ENCODE data around the gene DHCR7. TPM values are rescaled to one million over a fixed set of nuclear protein-coding genes. Genes with fewer than 3 reads are reported as not detected.

Gene DHCR7
- total RNA-seq, 1 donor from 2014 or later, result 88.8 TPM

GRCh38 chr11:71476031-71476430 is 27.8 kb upstream of the DHCR7 start:
- DNase-seq (ENCODE audit: low read depth), result no peak

GRCh38 chr11:71474771-71475483 is 26.7 kb upstream of the DHCR7 start:
- Histone ChIP-seq H3K27me3 (ENCODE audit: control insufficient read depth, insufficient read depth, low read length) (no peaks in the 10 kb centered on the region), H3K36me3 (ENCODE audit: control insufficient read depth, insufficient read depth, low read length) (peaks cover 3% of the 10 kb centered on the region), H3K4me3 (ENCODE audit: low read depth, low read length) (no peak overlapping the region)
- no peak for DNase-seq (ENCODE audit: low read depth)
- TF ChIP-seq CTCF (IDR thresholded peaks at IDR 0.05; ENCODE audit: insufficient read depth, low read length, poor library complexity, severe bottlenecking), result no peak

More at GRCh38 chr11:71476031-71476430, 27.8 kb upstream of the DHCR7 start:
- H3K27me3 ChIP-seq (ENCODE audit: control insufficient read depth, insufficient read depth, low read length), result no peaks in the 10 kb centered on the region
- no peak overlapping the region for H3K4me3 ChIP-seq (ENCODE audit: low read depth, low read length)
- TF ChIP-seq CTCF (IDR thresholded peaks at IDR 0.05; ENCODE audit: insufficient read depth, low read length, poor library complexity, severe bottlenecking), result no peak
- peaks cover 3% of the 10 kb centered on the region for H3K36me3 ChIP-seq (ENCODE audit: control insufficient read depth, insufficient read depth, low read length)

DNA sequence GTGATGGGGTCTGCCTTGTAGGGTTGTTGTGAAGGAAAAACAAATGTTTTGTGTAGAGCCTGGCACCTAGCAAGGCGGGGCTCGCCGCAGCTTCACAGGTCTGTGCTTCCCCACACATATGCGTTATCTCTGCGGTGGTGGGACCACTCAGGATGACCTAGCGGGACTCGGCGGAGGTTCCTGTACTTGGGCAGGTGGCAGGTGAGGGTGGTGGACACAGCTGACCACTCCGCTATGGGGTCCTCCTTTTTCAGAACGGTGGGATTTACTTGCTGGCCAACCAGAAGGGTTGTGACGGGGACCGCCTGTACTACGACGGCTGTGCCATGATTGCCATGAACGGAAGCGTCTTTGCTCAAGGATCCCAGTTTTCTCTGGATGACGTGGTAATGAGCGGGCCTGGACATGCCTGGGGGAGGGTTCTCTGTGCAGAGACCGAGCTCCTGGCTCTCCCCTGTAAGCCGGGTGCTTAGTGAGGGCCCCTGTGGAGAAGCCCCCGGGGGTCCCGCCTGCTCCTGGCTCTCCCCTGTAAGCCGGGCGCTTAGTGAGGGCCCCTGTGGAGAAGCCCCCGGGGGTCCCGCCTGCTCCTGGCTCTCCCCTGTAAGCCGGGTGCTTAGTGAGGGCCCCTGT is 26.1 kb upstream of the DHCR7 start:
- Histone ChIP-seq H3K36me3 (ENCODE audit: control insufficient read depth, insufficient read depth, low read length) (peaks cover 3% of the 10 kb centered on the region), H3K4me3 (ENCODE audit: low read depth, low read length) (no peak overlapping the region), H3K27me3 (ENCODE audit: control insufficient read depth, insufficient read depth, low read length) (no peaks in the 10 kb centered on the region)
- DNase-seq (ENCODE audit: low read depth), result no peak
- no peak for TF ChIP-seq CTCF (IDR thresholded peaks at IDR 0.05; ENCODE audit: insufficient read depth, low read length, poor library complexity, severe bottlenecking)

GRCh38 chr11:71473793-71474080 is 25.5 kb upstream of the DHCR7 start:
- peaks cover 2% of the 10 kb centered on the region for H3K36me3 ChIP-seq (ENCODE audit: control insufficient read depth, insufficient read depth, low read length)
- DNase-seq (ENCODE audit: low read depth), result no peak
- TF ChIP-seq CTCF (IDR thresholded peaks at IDR 0.05; ENCODE audit: insufficient read depth, low read length, poor library complexity, severe bottlenecking), result no peak
- no peak overlapping the region for H3K4me3 ChIP-seq (ENCODE audit: low read depth, low read length)
- no peaks in the 10 kb centered on the region for H3K27me3 ChIP-seq (ENCODE audit: control insufficient read depth, insufficient read depth, low read length)

DNA sequence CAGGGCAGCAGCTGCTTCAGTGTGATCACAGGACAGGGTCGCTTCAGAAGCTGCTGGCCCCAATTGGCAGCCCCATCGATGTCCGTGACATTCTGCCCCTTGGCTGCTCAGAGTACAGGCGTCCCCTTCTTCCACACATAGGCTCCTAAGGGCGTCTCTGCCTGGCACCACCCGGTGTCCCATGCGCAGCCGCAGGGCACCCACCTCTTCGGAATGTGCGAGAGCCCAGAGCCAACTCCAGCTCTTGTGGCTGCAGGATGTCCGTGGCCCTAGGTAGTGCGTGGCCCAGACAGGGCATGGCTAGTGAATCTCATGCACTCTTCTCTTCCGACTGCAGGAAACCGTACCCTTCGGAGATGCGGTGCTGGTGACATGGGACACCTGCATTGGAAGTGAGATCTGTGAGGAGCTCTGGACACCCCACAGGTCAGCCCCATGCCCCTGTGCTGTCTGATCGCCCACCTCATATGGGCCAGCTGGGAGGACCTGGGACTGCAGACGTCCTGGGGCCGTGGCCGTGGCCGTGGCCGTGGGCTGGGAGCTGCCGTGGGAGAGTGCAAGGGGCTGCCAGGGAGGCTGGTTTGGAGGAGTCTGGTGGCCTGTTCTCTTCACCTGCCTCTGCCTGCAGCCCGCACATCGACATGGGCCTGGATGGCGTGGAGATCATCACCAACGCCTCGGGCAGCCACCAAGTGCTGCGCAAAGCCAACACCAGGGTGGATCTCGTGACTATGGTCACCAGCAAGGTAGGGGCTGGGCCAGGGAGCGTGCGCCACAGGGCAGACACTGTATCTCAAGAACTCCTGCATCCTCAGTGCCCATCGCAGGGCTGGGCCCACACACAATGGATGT is 25.0 kb upstream of the DHCR7 start:
- no peak for TF ChIP-seq CTCF (IDR thresholded peaks at IDR 0.05; ENCODE audit: insufficient read depth, low read length, poor library complexity, severe bottlenecking)
- Histone ChIP-seq H3K27me3 (ENCODE audit: control insufficient read depth, insufficient read depth, low read length) (no peaks in the 10 kb centered on the region), H3K36me3 (ENCODE audit: control insufficient read depth, insufficient read depth, low read length) (peaks cover 2% of the 10 kb centered on the region), H3K4me3 (ENCODE audit: low read depth, low read length) (no peak overlapping the region)
- DNase-seq (ENCODE audit: low read depth), result no peak

Data from kidney epithelial cell (primary cell).